T-helper 2 cell (primary cell): ENCODE results near the gene SLC38A6.

Source experiments
- DNase-seq, 5 experiments: peaks; one replicate each; pipeline versions ENCODE4 v3.0.0 to v3.0.0-alpha.2; 2012 to 2022
- total RNA-seq, 2 donors: gene quantifications; one replicate each; lab custom pipeline; 2026; lab: John Stamatoyannopoulos, UW

The SLC38A6 gene
- 5.0 to 9.8 reads per million in 2 donors for total RNA-seq

GRCh38 chr14:60980811-60981632, at the start of gene SLC38A6, which contains the start of gene TRMT5:
SLC38A6 (plus strand) TSS chr14:60981245; CDS start chr14:60981278, 33 bp downstream.
TRMT5 (minus strand) TSS chr14:60981079; CDS start chr14:60980973, 106 bp downstream.
- peak; percentile 70 to 94 (median 86) for DNase-seq

- DNase-seq: no peak
These were observed 47.0 kb upstream of the SLC38A6 start for GRCh38 chr14:60933920-60934655.

- DNase-seq: no peak
These were observed 45.7 kb upstream of the SLC38A6 start for GRCh38 chr14:60935319-60935718.

- no peak for DNase-seq
These were observed 37.4 kb upstream of the SLC38A6 start for GRCh38 chr14:60943637-60944032.

GRCh38 chr14:60944204-60944603, 36.8 kb upstream of the SLC38A6 start:
- DNase-seq: no peak

- peak in 1 of 5 experiments; percentile 61 for DNase-seq
These were observed 35.1 kb upstream of the SLC38A6 start for GRCh38 chr14:60945984-60946383.

GRCh38 chr14:60946773-60947172, 34.3 kb upstream of the SLC38A6 start:
- no peak for DNase-seq

GRCh38 chr14:60951776-60952435, 29.1 kb upstream of the SLC38A6 start:
- DNase-seq: no peak

- peak in 1 of 5 experiments; percentile 63 for DNase-seq
These were observed 24.8 kb upstream of the SLC38A6 start for GRCh38 chr14:60956202-60956601.

- DNase-seq: peak in 1 of 5 experiments; percentile 25
These were observed 24.4 kb upstream of the SLC38A6 start for GRCh38 chr14:60956632-60957031.

- no peak for DNase-seq
These were observed 22.9 kb upstream of the SLC38A6 start for GRCh38 chr14:60958146-60958545.

GRCh38 chr14:60963761-60964160, 17.3 kb upstream of the SLC38A6 start:
- DNase-seq: no peak

GRCh38 chr14:60964904-60965303, 16.1 kb upstream of the SLC38A6 start:
- DNase-seq: no peak

- DNase-seq: peak in 1 of 5 experiments; percentile 62
These were observed 15.6 kb upstream of the SLC38A6 start for GRCh38 chr14:60965402-60965801.

GRCh38 chr14:60968099-60968498, 12.9 kb upstream of the SLC38A6 start:
- no peak for DNase-seq

GRCh38 chr14:60968671-60969070, 12.4 kb upstream of the SLC38A6 start:
- no peak for DNase-seq

GRCh38 chr14:60970146-60970545, 10.9 kb upstream of the SLC38A6 start:
- no peak for DNase-seq

GRCh38 chr14:60971271-60971670, 9.8 kb upstream of the SLC38A6 start:
- DNase-seq: no peak

GRCh38 chr14:60972295-60972694, 8.8 kb upstream of the SLC38A6 start:
- no peak for DNase-seq

- DNase-seq: no peak
These were observed 8.0 kb upstream of the SLC38A6 start for GRCh38 chr14:60973070-60973469.

GRCh38 chr14:60974090-60974651, 6.9 kb upstream of the SLC38A6 start:
- no peak for DNase-seq

- DNase-seq: no peak
These were observed 5.5 kb upstream of the SLC38A6 start for GRCh38 chr14:60975551-60975950.

- DNase-seq: no peak
These were observed 3.2 kb upstream of the SLC38A6 start for GRCh38 chr14:60977847-60978246.
